IPS-20b (cell line): ENCODE data around the gene SYT2.
"Not testable (repeated sequence)": the region's sequence is repeated elsewhere in the genome, so short reads cannot be mapped to it uniquely, and the experiment has no call there.

Source experiments
- H3K27ac ChIP-seq: one replicate; pipeline ENCODE4 v1.5.1; 2013; ENCODE audit warnings: low read length
- H3K27me3 ChIP-seq: 2 replicates; pipeline ENCODE4 v1.6.1; 2013; ENCODE audit warnings: mild to moderate bottlenecking, low read length, inconsistent platforms; ENCODE audit not compliant: insufficient read depth
- H3K36me3 ChIP-seq: 2 replicates; pipeline ENCODE4 v1.6.1; 2013; ENCODE audit warnings: low read depth, mild to moderate bottlenecking, inconsistent platforms, low read length, moderate library complexity; ENCODE audit not compliant: insufficient read depth
- H3K4me1 ChIP-seq: 2 replicates; pipeline ENCODE4 v1.6.1; 2013; ENCODE audit warnings: mild to moderate bottlenecking, control low read depth, inconsistent platforms, low read length, moderate library complexity; ENCODE audit not compliant: insufficient read depth
- H3K4me3 ChIP-seq: 2 replicates; pipeline ENCODE4 v1.5.1; 2013; ENCODE audit warnings: mild to moderate bottlenecking, low read length, inconsistent platforms
- H3K9ac ChIP-seq: 2 replicates; pipeline ENCODE4 v1.6.1; 2013; ENCODE audit warnings: low read depth, mild to moderate bottlenecking, inconsistent platforms, low read length, moderate library complexity
- H3K9me3 ChIP-seq: 2 replicates; pipeline ENCODE4 v1.6.1; 2013; ENCODE audit warnings: mild to moderate bottlenecking, low read depth, low read length, inconsistent platforms; ENCODE audit not compliant: insufficient read depth

The SYT2 gene

DNA sequence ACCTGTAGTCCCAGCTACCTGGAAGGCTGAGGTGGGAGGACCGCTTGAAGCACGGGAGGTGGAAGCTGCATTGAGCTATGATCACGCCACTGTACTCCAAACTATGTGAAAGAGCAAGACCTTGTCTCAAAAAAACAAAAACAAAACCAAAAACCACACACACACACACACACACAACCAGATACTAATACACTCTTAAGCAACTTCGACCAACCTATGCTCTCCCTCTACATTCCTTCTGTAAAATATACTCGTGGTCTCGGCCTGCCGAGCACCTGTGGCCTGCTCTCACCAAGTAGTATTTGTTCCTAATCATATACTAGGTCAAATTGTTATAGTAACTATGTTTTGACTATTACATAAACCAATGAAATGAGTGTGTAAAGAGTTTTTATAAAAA, 13.5 kb upstream of the SYT2 start:
- peaks cover 43% of the 10 kb centered on the region for H3K36me3 ChIP-seq
- H3K4me1 ChIP-seq, result no peaks in the 10 kb centered on the region
- no peaks in the 10 kb centered on the region for H3K9me3 ChIP-seq
- no peak overlapping the region for H3K9ac ChIP-seq
- no peak overlapping the region for H3K4me3 ChIP-seq
- H3K27ac ChIP-seq, result no peak overlapping the region
- H3K27me3 ChIP-seq, result no peaks in the 10 kb centered on the region

- H3K36me3 ChIP-seq, result peaks cover 36% of the 10 kb centered on the region
- not testable (repeated sequence) for H3K9ac ChIP-seq, H3K9me3 ChIP-seq, H3K27me3 ChIP-seq, H3K4me1 ChIP-seq, H3K4me3 ChIP-seq, H3K27ac ChIP-seq
Observed at GRCh38 chr1:202723046-202723445, 12.8 kb upstream of the SYT2 start.

GRCh38 chr1:202716654-202717053, 6.4 kb upstream of the SYT2 start:
- Histone ChIP-seq H3K9ac (no peak overlapping the region), H3K27me3 (peaks cover 15% of the 10 kb centered on the region), H3K4me1 (peaks cover 17% of the 10 kb centered on the region), H3K27ac (no peak overlapping the region), H3K4me3 (no peak overlapping the region), H3K9me3 (no peaks in the 10 kb centered on the region), H3K36me3 (no peaks in the 10 kb centered on the region)

DNA sequence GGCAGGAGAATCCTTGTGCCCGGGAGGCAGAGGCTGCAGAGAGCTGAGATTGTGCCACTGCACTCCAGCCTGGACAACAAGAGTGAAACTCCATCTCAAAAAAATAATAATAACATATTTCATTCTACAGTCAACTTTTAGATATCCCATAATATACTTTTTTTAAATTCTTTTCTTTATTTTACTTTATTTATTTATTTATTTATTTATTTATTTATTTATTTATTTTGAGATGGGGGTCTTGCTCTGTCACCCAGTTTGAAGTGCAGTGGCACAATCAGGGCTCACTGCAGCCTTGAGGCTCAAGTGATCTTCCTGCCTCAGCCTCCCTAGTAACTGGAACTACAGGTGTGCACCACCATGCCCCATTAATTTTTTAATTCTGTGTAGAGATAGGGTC, 3.9 kb upstream of the SYT2 start:
- not testable (repeated sequence) for H3K36me3 ChIP-seq, H3K9me3 ChIP-seq, H3K9ac ChIP-seq, H3K27ac ChIP-seq, H3K4me3 ChIP-seq
- Histone ChIP-seq H3K27me3 (peaks cover 39% of the 10 kb centered on the region), H3K4me1 (peaks cover 24% of the 10 kb centered on the region)

- no peak overlapping the region for H3K9ac ChIP-seq
- H3K4me1 ChIP-seq, result peaks cover 24% of the 10 kb centered on the region
- H3K4me3 ChIP-seq, result no peak overlapping the region
- H3K36me3 ChIP-seq, result no peaks in the 10 kb centered on the region
- H3K27me3 ChIP-seq, result peaks cover 50% of the 10 kb centered on the region
- no peaks in the 10 kb centered on the region for H3K9me3 ChIP-seq
- no peak overlapping the region for H3K27ac ChIP-seq
Observed at GRCh38 chr1:202713110-202713509, 2.9 kb upstream of the SYT2 start.

DNA sequence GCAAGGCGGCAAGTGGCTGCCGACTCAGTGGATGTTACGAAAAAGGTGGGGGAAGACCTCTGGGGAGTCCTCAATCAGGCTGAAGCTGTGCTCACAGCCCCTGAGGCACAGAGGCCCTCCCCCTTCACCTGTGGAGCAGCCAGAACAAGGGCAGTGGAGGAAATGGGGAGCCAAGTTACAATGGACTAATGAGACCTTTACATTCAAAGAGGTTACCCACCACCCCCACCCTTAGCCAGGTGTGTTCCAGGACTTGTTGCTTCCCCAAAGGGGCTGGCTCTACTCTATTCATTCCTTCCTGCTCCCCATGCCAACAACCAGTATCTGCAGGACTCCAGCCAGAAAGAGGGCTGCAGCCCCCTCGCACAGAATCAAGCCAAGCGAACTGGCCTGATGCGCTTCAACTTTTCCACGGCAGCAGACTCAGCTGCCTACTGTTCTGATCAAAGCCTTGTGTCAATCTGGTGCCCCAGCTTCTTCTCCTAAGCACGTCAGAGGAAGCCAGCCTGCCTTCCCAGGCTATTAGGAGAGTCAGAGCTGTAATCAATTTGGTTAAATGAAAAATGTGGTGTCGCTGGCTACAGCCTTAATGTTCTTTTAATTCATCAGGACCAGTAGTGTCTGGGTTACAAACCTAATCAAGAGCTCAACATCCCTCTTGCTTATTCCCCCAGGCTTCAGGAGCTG, 1.8 kb upstream of the SYT2 start:
- no peaks in the 10 kb centered on the region for H3K9me3 ChIP-seq
- peaks cover 24% of the 10 kb centered on the region for H3K4me1 ChIP-seq
- H3K4me3 ChIP-seq, result peak overlapping the region; percentile 25; the same call in 1 of the 2 replicates
- H3K9ac ChIP-seq, result peak overlapping the region; percentile 45; the same call in 1 of the 2 replicates
- peaks cover 60% of the 10 kb centered on the region for H3K27me3 ChIP-seq
- no peaks in the 10 kb centered on the region for H3K36me3 ChIP-seq
- H3K27ac ChIP-seq, result no peak overlapping the region

DNA sequence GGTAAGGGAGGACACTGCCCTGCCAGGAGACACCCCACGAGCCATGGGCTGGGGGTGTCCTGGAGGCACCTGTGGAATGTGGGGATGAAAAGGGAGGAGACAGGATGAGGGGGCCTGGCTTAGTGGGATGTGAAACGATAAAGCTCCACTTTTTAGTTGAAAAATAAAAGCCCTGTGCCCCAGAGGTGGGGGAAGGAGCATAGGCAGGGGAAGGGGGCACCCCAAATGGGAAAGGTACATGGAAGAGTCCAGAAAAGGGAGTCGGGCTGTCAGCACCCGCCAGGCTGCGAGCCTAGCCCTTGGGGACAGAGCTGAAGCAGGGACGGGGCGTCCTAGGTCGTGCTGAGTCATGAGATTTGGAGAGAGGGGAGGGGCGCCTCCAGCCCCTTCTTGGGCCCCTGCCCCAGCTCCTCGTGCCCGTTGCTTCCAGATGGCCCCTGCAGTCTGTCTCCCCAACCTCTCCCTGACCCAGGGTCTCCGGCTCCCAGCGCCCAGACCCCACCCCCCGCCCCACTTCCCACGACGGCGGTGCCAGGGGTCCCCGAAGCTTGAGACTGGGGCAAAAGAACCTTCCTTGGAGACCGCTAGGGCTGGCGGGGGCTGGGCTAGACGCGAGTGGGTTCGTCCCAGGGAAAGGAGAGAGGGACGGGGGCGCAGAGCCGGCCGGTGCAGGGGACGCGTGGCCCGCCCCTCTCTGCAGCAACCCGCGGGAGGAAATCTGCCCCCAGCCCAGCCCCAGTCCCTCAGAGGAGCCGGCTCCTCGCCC, 795 bp downstream of the SYT2 start:
- Histone ChIP-seq H3K4me3 (peak overlapping the region; percentile 78), H3K27ac (no peak overlapping the region), H3K27me3 (peaks cover 71% of the 10 kb centered on the region), H3K4me1 (peaks cover 24% of the 10 kb centered on the region), H3K9me3 (no peaks in the 10 kb centered on the region), H3K36me3 (no peaks in the 10 kb centered on the region), H3K9ac (peak overlapping the region; percentile 73; the same call in 1 of the 2 replicates)

DNA sequence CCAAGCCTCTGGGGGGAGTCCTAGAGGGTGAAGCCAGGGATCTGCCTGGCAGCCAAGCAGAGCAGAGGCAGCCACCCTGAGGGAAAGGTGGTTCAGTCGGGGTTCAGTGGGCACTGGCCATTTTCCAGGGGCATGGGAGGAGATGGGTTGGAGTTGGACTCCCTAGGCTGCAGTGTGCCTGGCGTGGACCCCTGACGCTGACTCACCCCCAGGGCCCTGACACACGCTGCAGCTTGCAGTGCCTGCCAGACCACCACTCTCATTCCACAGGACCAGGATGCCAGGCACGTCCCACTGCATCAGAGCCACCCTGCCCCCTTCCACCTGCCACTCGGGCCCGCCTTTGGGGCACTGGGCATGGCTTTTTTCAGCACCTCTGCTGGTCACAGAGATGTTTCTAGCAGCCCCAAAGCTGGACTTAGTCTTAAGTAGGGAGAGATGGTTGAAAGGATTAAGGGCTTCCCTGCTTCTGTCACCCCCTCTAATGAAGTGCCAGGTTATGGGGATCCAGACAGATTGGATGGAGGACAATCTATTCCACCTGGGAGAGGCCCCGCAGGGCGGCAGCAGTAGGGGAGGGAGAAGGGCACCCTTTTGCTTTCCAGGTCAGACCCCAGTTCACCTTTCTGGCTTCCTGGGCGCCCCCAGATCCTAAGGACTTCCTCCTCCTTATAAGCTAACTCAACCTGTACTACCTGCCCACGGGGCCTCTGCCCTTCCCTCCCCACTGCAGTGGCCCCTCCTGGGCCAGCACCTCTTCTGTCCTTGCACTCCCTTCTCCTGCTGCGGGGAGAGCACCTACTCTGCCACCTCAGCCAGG, 1.6 kb downstream of the SYT2 start:
- Histone ChIP-seq H3K9me3 (no peaks in the 10 kb centered on the region), H3K36me3 (no peaks in the 10 kb centered on the region), H3K27ac (no peak overlapping the region), H3K27me3 (peaks cover 71% of the 10 kb centered on the region), H3K4me3 (peak overlapping the region; percentile 78; the same call in 1 of the 2 replicates), H3K9ac (peak overlapping the region; percentile 73; the same call in 1 of the 2 replicates), H3K4me1 (peaks cover 24% of the 10 kb centered on the region)

DNA sequence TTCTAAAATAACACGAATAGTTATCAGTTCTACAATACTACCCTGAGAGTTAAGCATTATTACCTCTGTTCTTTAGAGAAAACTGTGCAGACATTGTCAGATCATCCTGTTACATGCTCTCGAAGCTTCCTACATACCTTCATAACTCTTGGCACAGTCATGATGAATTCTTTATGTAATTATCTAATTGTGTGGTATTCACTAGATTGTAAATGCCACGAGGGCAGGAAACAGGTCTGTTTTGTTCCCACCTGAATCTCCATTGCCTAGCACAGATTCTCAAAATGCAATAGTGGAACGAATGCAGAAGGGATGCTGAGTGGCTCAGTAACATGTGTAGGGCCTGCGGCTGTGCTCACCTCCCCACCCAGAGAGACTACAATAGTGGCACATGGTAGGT, 3.4 kb downstream of the SYT2 start:
- no peak overlapping the region for H3K4me3 ChIP-seq
- no peak overlapping the region for H3K27ac ChIP-seq
- H3K4me1 ChIP-seq, result peaks cover 12% of the 10 kb centered on the region; the same call in 1 of the 2 replicates
- peaks cover 58% of the 10 kb centered on the region for H3K27me3 ChIP-seq
- no peaks in the 10 kb centered on the region for H3K36me3 ChIP-seq
- no peak overlapping the region for H3K9ac ChIP-seq
- H3K9me3 ChIP-seq, result no peaks in the 10 kb centered on the region

- Histone ChIP-seq H3K4me1 (peaks cover 3% of the 10 kb centered on the region; the same call in 1 of the 2 replicates), H3K36me3 (no peaks in the 10 kb centered on the region), H3K27ac (no peak overlapping the region), H3K9me3 (no peaks in the 10 kb centered on the region), H3K4me3 (no peak overlapping the region), H3K9ac (no peak overlapping the region), H3K27me3 (peaks cover 36% of the 10 kb centered on the region)
Observed at GRCh38 chr1:202704601-202705000, 5.7 kb downstream of the SYT2 start.

- H3K36me3 ChIP-seq, result no peaks in the 10 kb centered on the region
- peaks cover 3% of the 10 kb centered on the region; the same call in 1 of the 2 replicates for H3K4me1 ChIP-seq
- no peaks in the 10 kb centered on the region for H3K9me3 ChIP-seq
- no peak overlapping the region for H3K4me3 ChIP-seq
- H3K9ac ChIP-seq, result no peak overlapping the region
- peaks cover 22% of the 10 kb centered on the region for H3K27me3 ChIP-seq
- H3K27ac ChIP-seq, result no peak overlapping the region
Observed at GRCh38 chr1:202703191-202703590, 7.1 kb downstream of the SYT2 start.
